HG02798 (cell line): ENCODE data around the gene SCAF8.
"Not testable (repeated sequence)": the region's sequence is repeated elsewhere in the genome, so short reads cannot be mapped to it uniquely, and the experiment has no call there.

Experiments
- ATAC-seq: cut with Tn5 transposase; IDR thresholded peaks from one replicate; pipeline ENCODE4 v1.9.1; 2021; ENCODE audit warnings: mild to moderate bottlenecking; ENCODE audit not compliant: unreplicated experiment, poor library complexity

SCAF8 gene

GRCh38 chr6:154768280-154768679 is 35.1 kb downstream of the SCAF8 start:
- no peak for ATAC-seq

- peak; percentile 98 for ATAC-seq
These were observed 40.4 kb downstream of the SCAF8 start for GRCh38 chr6:154773610-154774089.

GRCh38 chr6:154779157-154779556 is 45.9 kb downstream of the SCAF8 start:
- not testable (repeated sequence) for ATAC-seq

- no peak for ATAC-seq
These were observed 49.0 kb downstream of the SCAF8 start for GRCh38 chr6:154782193-154782592.

GRCh38 chr6:154783229-154783628 is 50.0 kb downstream of the SCAF8 start:
- no peak for ATAC-seq

GRCh38 chr6:154785075-154785474 is 51.9 kb downstream of the SCAF8 start:
- no peak for ATAC-seq

GRCh38 chr6:154786144-154786868 is 53.1 kb downstream of the SCAF8 start:
- no peak for ATAC-seq

- ATAC-seq = no peak
These were observed 58.5 kb downstream of the SCAF8 start for GRCh38 chr6:154791556-154792317.

- no peak for ATAC-seq
These were observed 59.1 kb downstream of the SCAF8 start for GRCh38 chr6:154792325-154792724.

- ATAC-seq = no peak
These were observed 59.5 kb downstream of the SCAF8 start for GRCh38 chr6:154792761-154793160.

GRCh38 chr6:154796484-154796883 is 63.3 kb downstream of the SCAF8 start:
- no peak for ATAC-seq

- ATAC-seq = no peak
These were observed 64.6 kb downstream of the SCAF8 start for GRCh38 chr6:154797857-154798256.

GRCh38 chr6:154800338-154800737 is 67.1 kb downstream of the SCAF8 start:
- peak; percentile 44 for ATAC-seq

- ATAC-seq = no peak
These were observed 72.2 kb downstream of the SCAF8 start for GRCh38 chr6:154805288-154805911.

- ATAC-seq = no peak
These were observed 73.6 kb downstream of the SCAF8 start for GRCh38 chr6:154806804-154807203.

GRCh38 chr6:154811663-154812062 is 78.4 kb downstream of the SCAF8 start:
- not testable (repeated sequence) for ATAC-seq

- peak; percentile 80 for ATAC-seq
These were observed 80.8 kb downstream of the SCAF8 start for GRCh38 chr6:154814063-154814462.

GRCh38 chr6:154815938-154816820 is 83.0 kb downstream of the SCAF8 start:
- ATAC-seq = no peak

GRCh38 chr6:154821099-154821498 is 87.9 kb downstream of the SCAF8 start:
- ATAC-seq = no peak

GRCh38 chr6:154821638-154822037 is 88.4 kb downstream of the SCAF8 start:
- no peak for ATAC-seq
